Measurements from ENCODE around the gene SETD7. TPM values are rescaled to one million over a fixed set of nuclear protein-coding genes. Genes with fewer than 3 reads are reported as not detected.

SETD7 gene
- total RNA-seq, 2 experiments from 2014 or later: 7.2 to 7.4 TPM

- H3K36me3 Mint-ChIP-seq (ENCODE audit: low read depth): peaks cover 7% of the 10 kb centered on the region
- H3K4me3 Mint-ChIP-seq: no peak overlapping the region
- H3K9me3 Mint-ChIP-seq (ENCODE audit: insufficient read depth): no peaks in the 10 kb centered on the region
- ChIA-PET CTCF (interaction anchor here (1.6 kb wide), 1 partner anchor 155 kb away, joined by 3 read pairs; no protein-coding TSS in a partner anchor), POLR2A (no interaction called here)
- ATAC-seq (no peak), DNase-seq (no peak)
- peaks cover 2% of the 10 kb centered on the region for H3K27me3 Mint-ChIP-seq (ENCODE audit: low read depth)
- H3K4me1 Mint-ChIP-seq (ENCODE audit: low read depth): peaks cover 7% of the 10 kb centered on the region
- H3K27ac Mint-ChIP-seq: no peak overlapping the region
These were observed 53.8 kb downstream of the SETD7 start for GRCh38 chr4:139501927-139502899.

- ChIA-PET POLR2A (no interaction called here), CTCF (interaction anchor here (1.6 kb wide), 1 partner anchor 155 kb away, joined by 3 read pairs; no protein-coding TSS in a partner anchor)
- peaks cover 7% of the 10 kb centered on the region for H3K4me1 Mint-ChIP-seq (ENCODE audit: low read depth)
These were observed 54.5 kb downstream of the SETD7 start for GRCh38 chr4:139501527-139501926.

GRCh38 chr4:139501117-139501516 lies 54.9 kb downstream of the SETD7 start:
- no peaks in the 10 kb centered on the region for H3K9me3 Mint-ChIP-seq (ENCODE audit: insufficient read depth)
- peaks cover 7% of the 10 kb centered on the region for H3K4me1 Mint-ChIP-seq (ENCODE audit: low read depth)
- ATAC-seq (no peak), DNase-seq (no peak)
- H3K4me3 Mint-ChIP-seq: no peak overlapping the region
- H3K27ac Mint-ChIP-seq: no peak overlapping the region
- H3K36me3 Mint-ChIP-seq (ENCODE audit: low read depth): peaks cover 7% of the 10 kb centered on the region
- peaks cover 2% of the 10 kb centered on the region for H3K27me3 Mint-ChIP-seq (ENCODE audit: low read depth)
- CTCF ChIA-PET: interaction anchor here (1.6 kb wide), 1 partner anchor 156 kb away, joined by 3 read pairs; no protein-coding TSS in a partner anchor
- POLR2A ChIA-PET: no interaction called here

More at GRCh38 chr4:139501527-139501926, 54.5 kb downstream of the SETD7 start:
- H3K4me3 Mint-ChIP-seq: no peak overlapping the region
- H3K27me3 Mint-ChIP-seq (ENCODE audit: low read depth): peaks cover 2% of the 10 kb centered on the region
- H3K9me3 Mint-ChIP-seq (ENCODE audit: insufficient read depth): no peaks in the 10 kb centered on the region
- ATAC-seq (no peak), DNase-seq (no peak)
- H3K27ac Mint-ChIP-seq: no peak overlapping the region
- H3K36me3 Mint-ChIP-seq (ENCODE audit: low read depth): peaks cover 7% of the 10 kb centered on the region

GRCh38 chr4:139499186-139499585 lies 56.8 kb downstream of the SETD7 start:
- no peak overlapping the region for H3K4me3 Mint-ChIP-seq
- peaks cover 2% of the 10 kb centered on the region for H3K27me3 Mint-ChIP-seq (ENCODE audit: low read depth)
- no peaks in the 10 kb centered on the region for H3K9me3 Mint-ChIP-seq (ENCODE audit: insufficient read depth)
- ChIA-PET CTCF (interaction anchor here (1.0 to 1.1 kb wide), 2 partner anchors 32 to 121 kb away, joined by 3 read pairs; no protein-coding TSS in a partner anchor), POLR2A (no interaction called here)
- H3K27ac Mint-ChIP-seq: no peak overlapping the region
- peaks cover 6% of the 10 kb centered on the region for H3K36me3 Mint-ChIP-seq (ENCODE audit: low read depth)
- ATAC-seq: no peak
- DNase-seq: no peak
- peaks cover 7% of the 10 kb centered on the region for H3K4me1 Mint-ChIP-seq (ENCODE audit: low read depth)

- H3K27me3 Mint-ChIP-seq (ENCODE audit: low read depth): peaks cover 5% of the 10 kb centered on the region
These were observed 62.8 kb downstream of the SETD7 start for GRCh38 chr4:139493176-139493575.

GRCh38 chr4:139492429-139492828 lies 63.6 kb downstream of the SETD7 start:
- CTCF ChIA-PET: no interaction called here
- H3K27me3 Mint-ChIP-seq (ENCODE audit: low read depth): peaks cover 5% of the 10 kb centered on the region
- DNase-seq: no peak
- POLR2A ChIA-PET: no interaction called here
- H3K36me3 Mint-ChIP-seq (ENCODE audit: low read depth): no peaks in the 10 kb centered on the region
- no peak for ATAC-seq
- H3K4me1 Mint-ChIP-seq (ENCODE audit: low read depth): no peaks in the 10 kb centered on the region
- H3K27ac Mint-ChIP-seq: no peak overlapping the region
- no peak overlapping the region for H3K4me3 Mint-ChIP-seq
- no peaks in the 10 kb centered on the region for H3K9me3 Mint-ChIP-seq (ENCODE audit: insufficient read depth)

More at GRCh38 chr4:139493176-139493575, 62.8 kb downstream of the SETD7 start:
- ChIA-PET POLR2A (no interaction called here), CTCF (no interaction called here)
- DNase-seq: no peak
- no peaks in the 10 kb centered on the region for H3K9me3 Mint-ChIP-seq (ENCODE audit: insufficient read depth)
- peaks cover 5% of the 10 kb centered on the region for H3K4me1 Mint-ChIP-seq (ENCODE audit: low read depth)
- H3K27ac Mint-ChIP-seq: no peak overlapping the region
- no peak overlapping the region for H3K4me3 Mint-ChIP-seq
- ATAC-seq: no peak
- H3K36me3 Mint-ChIP-seq (ENCODE audit: low read depth): no peaks in the 10 kb centered on the region

GRCh38 chr4:139489638-139490037 lies 66.4 kb downstream of the SETD7 start:
- Mint-ChIP-seq H3K27me3 (ENCODE audit: low read depth) (peaks cover 7% of the 10 kb centered on the region), H3K9me3 (ENCODE audit: insufficient read depth) (no peaks in the 10 kb centered on the region), H3K4me3 (no peak overlapping the region), H3K4me1 (ENCODE audit: low read depth) (no peaks in the 10 kb centered on the region), H3K36me3 (ENCODE audit: low read depth) (no peaks in the 10 kb centered on the region), H3K27ac (no peak overlapping the region)
- CTCF ChIA-PET: interaction anchor here (2.9 kb wide), 1 partner anchor 8 kb away, joined by 10 read pairs; no protein-coding TSS in a partner anchor
- DNase-seq: no peak
- POLR2A ChIA-PET: no interaction called here
- no peak for ATAC-seq

- no peaks in the 10 kb centered on the region for H3K36me3 Mint-ChIP-seq (ENCODE audit: low read depth)
- DNase-seq (no peak), ATAC-seq (no peak)
- CTCF ChIA-PET: interaction anchor here (2.9 kb wide), 1 partner anchor 9 kb away, joined by 10 read pairs; no protein-coding TSS in a partner anchor
- no peaks in the 10 kb centered on the region for H3K9me3 Mint-ChIP-seq (ENCODE audit: insufficient read depth)
- no peaks in the 10 kb centered on the region for H3K4me1 Mint-ChIP-seq (ENCODE audit: low read depth)
- H3K27me3 Mint-ChIP-seq (ENCODE audit: low read depth): peaks cover 4% of the 10 kb centered on the region
- no peak overlapping the region for H3K4me3 Mint-ChIP-seq
- POLR2A ChIA-PET: no interaction called here
- H3K27ac Mint-ChIP-seq: no peak overlapping the region
These were observed 67.6 kb downstream of the SETD7 start for GRCh38 chr4:139488442-139488841.

GRCh38 chr4:139484783-139485311 lies 71.2 kb downstream of the SETD7 start:
- Mint-ChIP-seq H3K9me3 (ENCODE audit: insufficient read depth) (no peaks in the 10 kb centered on the region), H3K27me3 (ENCODE audit: low read depth) (peaks cover 4% of the 10 kb centered on the region), H3K4me3 (no peak overlapping the region), H3K36me3 (ENCODE audit: low read depth) (no peaks in the 10 kb centered on the region), H3K27ac (no peak overlapping the region), H3K4me1 (ENCODE audit: low read depth) (no peaks in the 10 kb centered on the region)
- DNase-seq (no peak), ATAC-seq (no peak)
- ChIA-PET CTCF (no interaction called here), POLR2A (no interaction called here)

GRCh38 chr4:139483000-139483399 lies 73.0 kb downstream of the SETD7 start:
- Mint-ChIP-seq H3K36me3 (ENCODE audit: low read depth) (peaks cover 2% of the 10 kb centered on the region), H3K4me1 (ENCODE audit: low read depth) (no peaks in the 10 kb centered on the region), H3K27ac (no peak overlapping the region), H3K4me3 (no peak overlapping the region), H3K27me3 (ENCODE audit: low read depth) (peaks cover 2% of the 10 kb centered on the region), H3K9me3 (ENCODE audit: insufficient read depth) (no peaks in the 10 kb centered on the region)
- POLR2A ChIA-PET: no interaction called here
- ATAC-seq (no peak), DNase-seq (no peak)
- CTCF ChIA-PET: interaction anchor here (0.8 to 1.7 kb wide), 2 partner anchors 11 to 15 kb away, joined by 3 to 5 read pairs; no protein-coding TSS in a partner anchor

- H3K4me1 Mint-ChIP-seq (ENCODE audit: low read depth): no peaks in the 10 kb centered on the region
- DNase-seq (no peak), ATAC-seq (no peak)
- H3K4me3 Mint-ChIP-seq: no peak overlapping the region
- no peaks in the 10 kb centered on the region for H3K27me3 Mint-ChIP-seq (ENCODE audit: low read depth)
- peaks cover 2% of the 10 kb centered on the region for H3K36me3 Mint-ChIP-seq (ENCODE audit: low read depth)
- POLR2A ChIA-PET: no interaction called here
- CTCF ChIA-PET: interaction anchor here (1.7 kb wide), 1 partner anchor 17 kb away, joined by 5 read pairs; no protein-coding TSS in a partner anchor
- no peak overlapping the region for H3K27ac Mint-ChIP-seq
- no peaks in the 10 kb centered on the region for H3K9me3 Mint-ChIP-seq (ENCODE audit: insufficient read depth)
These were observed 74.6 kb downstream of the SETD7 start for GRCh38 chr4:139481465-139481864.

- peaks cover 25% of the 10 kb centered on the region for H3K36me3 Mint-ChIP-seq (ENCODE audit: low read depth)
- peaks cover 11% of the 10 kb centered on the region for H3K9me3 Mint-ChIP-seq (ENCODE audit: insufficient read depth)
- ATAC-seq (no peak), DNase-seq (no peak)
- H3K27me3 Mint-ChIP-seq (ENCODE audit: low read depth): no peaks in the 10 kb centered on the region
- CTCF ChIA-PET: no interaction called here
- H3K4me1 Mint-ChIP-seq (ENCODE audit: low read depth): no peaks in the 10 kb centered on the region
- no peak overlapping the region for H3K27ac Mint-ChIP-seq
- H3K4me3 Mint-ChIP-seq: no peak overlapping the region
- POLR2A ChIA-PET: interaction anchor here (1.0 kb wide), 1 partner anchor 33 kb away, joined by 3 read pairs; no protein-coding TSS in a partner anchor
These were observed 79.7 kb downstream of the SETD7 start for GRCh38 chr4:139476363-139476762.

Measured in activated CD8-positive, alpha-beta T cell treated with anti-CD3 and anti-CD28 coated beads, Interleukin-2, amount 10 ng/mL, durations not matched to agents 7 days and 5 days (primary cell).